OCI-LY1 (cell line): ENCODE measurements around the gene ASB6.

Source experiments
- H2AFZ ChIP-seq: fragments of 200-600 bp; sonication (generic), shearing (Covaris generic); 2 replicates; pipeline ENCODE4 v1.6.0; 2014; ENCODE audit warnings: antibody characterized with exemption, mild to moderate bottlenecking, low read length
- H3F3A ChIP-seq: fragments of 200-600 bp; sonication (generic), shearing (Covaris generic); 2 replicates; pipeline ENCODE4 v1.6.0; 2014; ENCODE audit warnings: mild to moderate bottlenecking, antibody characterized with exemption, low read length, moderate library complexity; ENCODE audit not compliant: insufficient read depth
- H3K27ac ChIP-seq: fragments of 200-600 bp; sonication (generic); 2 replicates; pipeline ENCODE4 v1.5.1; 2014; ENCODE audit warnings: low read length, mixed run types, mild to moderate bottlenecking, low read depth; ENCODE audit not compliant: poor library complexity, severe bottlenecking
- H3K27me3 ChIP-seq: fragments of 200-600 bp; sonication (generic); 2 replicates; pipeline ENCODE4 v1.6.0; 2014; ENCODE audit warnings: antibody characterized with exemption, mild to moderate bottlenecking, low read length, moderate library complexity; ENCODE audit not compliant: insufficient read depth
- H3K36me3 ChIP-seq: fragments of 200-600 bp; sonication (generic); 2 replicates; pipeline ENCODE4 v1.6.1; 2014; ENCODE audit warnings: mild to moderate bottlenecking, antibody characterized with exemption, low read length, moderate library complexity, mixed read lengths; ENCODE audit not compliant: insufficient read depth
- H3K4me1 ChIP-seq: fragments of 200-600 bp; sonication (generic); 2 replicates; pipeline ENCODE4 v1.5.1; 2014; ENCODE audit warnings: mild to moderate bottlenecking, low read length, moderate library complexity; ENCODE audit not compliant: insufficient read depth, severe bottlenecking
- H3K4me2 ChIP-seq: fragments of 200-600 bp; sonication (generic), shearing (Covaris generic); 2 replicates; pipeline ENCODE4 v1.6.1; 2014; ENCODE audit warnings: low read length
- H3K4me3 ChIP-seq: fragments of 200-600 bp; sonication (generic); 2 replicates; pipeline ENCODE4 v1.5.1; 2014; ENCODE audit warnings: low read length, low read depth, mild to moderate bottlenecking, mixed read lengths; ENCODE audit not compliant: poor library complexity, severe bottlenecking
- H3K79me2 ChIP-seq: fragments of 200-600 bp; shearing (Covaris generic); 2 replicates; pipeline ENCODE4 v1.6.1; 2016; ENCODE audit warnings: mixed run types, low read length, mixed read lengths; ENCODE audit not compliant: insufficient read depth
- H3K9ac ChIP-seq: fragments of 200-600 bp; sonication (generic), shearing (Covaris generic); 2 replicates; pipeline ENCODE4 v1.6.1; 2014; ENCODE audit warnings: mild to moderate bottlenecking, low read length, mixed read lengths
- H3K9me2 ChIP-seq: fragments of 200-600 bp; sonication (generic), shearing (Covaris generic); 2 replicates; pipeline ENCODE4 v1.6.1; 2014; ENCODE audit warnings: low read depth, mild to moderate bottlenecking, low read length, mixed read lengths
- H3K9me3 ChIP-seq: fragments of 200-600 bp; shearing (Covaris generic); 2 replicates; pipeline ENCODE4 v1.6.1; 2014; ENCODE audit warnings: low read length, mixed read lengths
- H4K20me1 ChIP-seq: fragments of 200-600 bp; sonication (generic), shearing (Covaris generic); 2 replicates; pipeline ENCODE4 v1.6.0; 2016; ENCODE audit warnings: mild to moderate bottlenecking, low read length; ENCODE audit not compliant: insufficient read depth
- EZH2 ChIP-seq: fragments of 200-600 bp; sonication (generic), shearing (Covaris generic); IDR thresholded peaks from 2 replicates; pipeline ENCODE4 v1.8.0; 2017; ENCODE audit warnings: borderline replicate concordance, mixed run types, mild to moderate bottlenecking, antibody characterized with exemption, low read length, moderate library complexity, mixed read lengths
- TF ChIP-seq, protein P1 (sequence below): fragments of 200-600 bp; sonication (generic), shearing (Covaris generic); IDR thresholded peaks from 2 replicates; pipeline ENCODE4 v1.5.1; 2017; ENCODE audit warnings: mild to moderate bottlenecking, antibody characterized with exemption, low read length, moderate library complexity, mixed read lengths

ASB6 gene

DNA sequence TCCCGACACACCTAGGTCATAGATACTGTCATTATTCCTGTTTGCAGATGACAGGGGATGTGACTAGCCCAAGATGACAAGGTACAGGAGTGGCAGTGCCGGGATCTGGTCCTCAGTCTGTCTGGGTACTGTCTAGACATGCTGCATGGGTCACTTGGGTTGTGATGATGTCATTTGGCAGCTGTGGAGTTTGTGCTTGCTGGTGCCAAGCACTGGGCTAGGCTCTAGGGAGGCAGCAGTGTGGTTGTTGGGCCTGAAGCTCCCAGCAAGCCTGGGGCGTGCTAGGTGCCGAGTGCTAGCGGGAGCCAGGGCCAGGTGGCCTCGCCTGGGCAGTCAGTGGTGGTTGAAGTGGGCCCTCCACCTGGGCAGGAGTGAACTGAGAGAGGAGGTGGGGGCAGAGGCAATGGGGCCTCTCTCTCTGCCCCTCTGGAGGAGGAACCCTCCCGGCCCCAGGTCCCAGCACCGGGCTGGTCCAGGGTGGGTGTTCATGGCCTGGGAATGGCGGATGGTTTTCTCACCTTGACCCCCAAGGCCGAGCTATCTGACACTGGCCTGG, 8.8 kb upstream of the ASB6 start:
- H3K36me3 ChIP-seq: no peaks in the 10 kb centered on the region
- H3K27ac ChIP-seq: no peak overlapping the region
- no peaks in the 10 kb centered on the region for H4K20me1 ChIP-seq
- no peaks in the 10 kb centered on the region for H3K9me2 ChIP-seq
- H3K4me3 ChIP-seq: no peak overlapping the region
- H3K4me2 ChIP-seq: no peak overlapping the region
- H3K79me2 ChIP-seq: no peaks in the 10 kb centered on the region
- no peak overlapping the region for H3K9ac ChIP-seq
- TF ChIP-seq, protein P1, sequence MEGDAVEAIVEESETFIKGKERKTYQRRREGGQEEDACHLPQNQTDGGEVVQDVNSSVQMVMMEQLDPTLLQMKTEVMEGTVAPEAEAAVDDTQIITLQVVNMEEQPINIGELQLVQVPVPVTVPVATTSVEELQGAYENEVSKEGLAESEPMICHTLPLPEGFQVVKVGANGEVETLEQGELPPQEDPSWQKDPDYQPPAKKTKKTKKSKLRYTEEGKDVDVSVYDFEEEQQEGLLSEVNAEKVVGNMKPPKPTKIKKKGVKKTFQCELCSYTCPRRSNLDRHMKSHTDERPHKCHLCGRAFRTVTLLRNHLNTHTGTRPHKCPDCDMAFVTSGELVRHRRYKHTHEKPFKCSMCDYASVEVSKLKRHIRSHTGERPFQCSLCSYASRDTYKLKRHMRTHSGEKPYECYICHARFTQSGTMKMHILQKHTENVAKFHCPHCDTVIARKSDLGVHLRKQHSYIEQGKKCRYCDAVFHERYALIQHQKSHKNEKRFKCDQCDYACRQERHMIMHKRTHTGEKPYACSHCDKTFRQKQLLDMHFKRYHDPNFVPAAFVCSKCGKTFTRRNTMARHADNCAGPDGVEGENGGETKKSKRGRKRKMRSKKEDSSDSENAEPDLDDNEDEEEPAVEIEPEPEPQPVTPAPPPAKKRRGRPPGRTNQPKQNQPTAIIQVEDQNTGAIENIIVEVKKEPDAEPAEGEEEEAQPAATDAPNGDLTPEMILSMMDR: no peak
- TF ChIP-seq EZH2: no peak
- no peaks in the 10 kb centered on the region for H3K9me3 ChIP-seq
- H3F3A ChIP-seq: no peaks in the 10 kb centered on the region
- no peaks in the 10 kb centered on the region for H3K27me3 ChIP-seq
- no peak overlapping the region for H2AFZ ChIP-seq
- no peaks in the 10 kb centered on the region for H3K4me1 ChIP-seq

GRCh38 chr9:129649726-129650679, 8.1 kb upstream of the ASB6 start:
- TF ChIP-seq, protein P1: no peak
- TF ChIP-seq EZH2: no peak
- Histone ChIP-seq H3K4me2 (no peak overlapping the region), H3K4me1 (no peaks in the 10 kb centered on the region), H3K9me3 (no peaks in the 10 kb centered on the region), H3K9ac (no peak overlapping the region), H3K79me2 (no peaks in the 10 kb centered on the region), H3K27me3 (no peaks in the 10 kb centered on the region), H4K20me1 (no peaks in the 10 kb centered on the region), H3K27ac (no peak overlapping the region), H3K9me2 (no peaks in the 10 kb centered on the region), H3K4me3 (no peak overlapping the region), H3F3A (no peaks in the 10 kb centered on the region), H2AFZ (no peak overlapping the region), H3K36me3 (no peaks in the 10 kb centered on the region)

- no peaks in the 10 kb centered on the region for H3K4me1 ChIP-seq
- no peaks in the 10 kb centered on the region for H3F3A ChIP-seq
- no peak overlapping the region for H3K4me2 ChIP-seq
- no peaks in the 10 kb centered on the region for H3K79me2 ChIP-seq
- H2AFZ ChIP-seq: no peak overlapping the region
- H3K9ac ChIP-seq: no peak overlapping the region
- H3K36me3 ChIP-seq: no peaks in the 10 kb centered on the region
- no peaks in the 10 kb centered on the region for H3K9me2 ChIP-seq
- TF ChIP-seq, protein P1: no peak
- no peak for TF ChIP-seq EZH2
- no peaks in the 10 kb centered on the region for H3K9me3 ChIP-seq
- H4K20me1 ChIP-seq: no peaks in the 10 kb centered on the region
- H3K4me3 ChIP-seq: no peak overlapping the region
- H3K27me3 ChIP-seq: no peaks in the 10 kb centered on the region
- no peak overlapping the region for H3K27ac ChIP-seq
These were observed 6.8 kb upstream of the ASB6 start for GRCh38 chr9:129648764-129649115.
